LNCAP (cell line): ENCODE data around the gene GAB2.

Experiments used
- TF ChIP-seq, protein P1 (sequence below): fragments of 450-650 bp; IDR thresholded peaks from 2 replicates; pipeline ENCODE4 v1.5.1; 2017; ENCODE audit warnings: mild to moderate bottlenecking

The GAB2 gene

DNA sequence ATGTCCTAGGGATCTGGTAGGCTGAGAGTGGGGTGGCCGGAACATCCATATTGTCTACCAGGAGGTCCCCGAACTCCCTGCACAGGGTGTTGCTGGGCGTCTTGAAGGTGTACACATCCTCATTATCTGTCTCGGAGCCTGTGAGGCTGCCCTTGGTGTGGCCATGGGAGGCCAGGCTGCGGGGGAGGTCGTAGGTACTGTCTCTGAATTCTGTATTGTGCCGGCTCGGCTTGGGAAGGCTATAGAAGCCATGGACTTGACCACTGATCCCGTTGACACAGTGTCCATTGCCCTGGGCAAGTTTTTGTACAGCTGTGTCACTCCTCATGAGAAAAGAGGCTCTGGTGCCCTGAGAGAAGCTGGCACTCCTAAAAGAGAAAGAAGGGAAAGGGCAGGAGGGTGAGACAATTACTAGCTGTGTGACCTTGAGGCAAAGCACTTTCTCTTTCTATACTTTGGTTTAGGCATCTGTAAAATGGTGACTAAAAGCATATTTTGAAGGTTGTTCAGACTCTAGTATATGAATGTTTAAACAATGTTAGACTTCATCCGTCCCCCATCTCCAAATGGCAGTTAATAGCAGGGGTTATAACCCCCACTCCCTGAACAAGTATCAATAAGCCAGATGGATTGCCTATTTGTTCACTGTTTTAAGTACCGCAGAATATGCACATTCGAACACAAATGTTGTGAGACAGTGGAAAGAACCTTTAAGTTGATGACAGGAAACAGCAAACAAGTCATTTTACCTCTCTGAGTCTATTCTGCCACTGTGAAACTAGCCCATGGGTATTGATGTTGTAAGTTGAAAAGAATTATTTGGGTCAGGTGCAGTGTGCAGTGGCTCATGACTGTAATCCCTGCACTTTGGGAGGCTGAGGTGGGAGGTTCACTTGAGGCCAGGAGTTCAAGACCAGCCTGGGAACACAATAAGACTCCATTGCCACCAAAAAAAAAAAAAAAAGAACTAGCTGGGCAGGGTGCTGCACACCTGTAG, 190.6 kb downstream of the GAB2 start:
- TF ChIP-seq, protein P1, sequence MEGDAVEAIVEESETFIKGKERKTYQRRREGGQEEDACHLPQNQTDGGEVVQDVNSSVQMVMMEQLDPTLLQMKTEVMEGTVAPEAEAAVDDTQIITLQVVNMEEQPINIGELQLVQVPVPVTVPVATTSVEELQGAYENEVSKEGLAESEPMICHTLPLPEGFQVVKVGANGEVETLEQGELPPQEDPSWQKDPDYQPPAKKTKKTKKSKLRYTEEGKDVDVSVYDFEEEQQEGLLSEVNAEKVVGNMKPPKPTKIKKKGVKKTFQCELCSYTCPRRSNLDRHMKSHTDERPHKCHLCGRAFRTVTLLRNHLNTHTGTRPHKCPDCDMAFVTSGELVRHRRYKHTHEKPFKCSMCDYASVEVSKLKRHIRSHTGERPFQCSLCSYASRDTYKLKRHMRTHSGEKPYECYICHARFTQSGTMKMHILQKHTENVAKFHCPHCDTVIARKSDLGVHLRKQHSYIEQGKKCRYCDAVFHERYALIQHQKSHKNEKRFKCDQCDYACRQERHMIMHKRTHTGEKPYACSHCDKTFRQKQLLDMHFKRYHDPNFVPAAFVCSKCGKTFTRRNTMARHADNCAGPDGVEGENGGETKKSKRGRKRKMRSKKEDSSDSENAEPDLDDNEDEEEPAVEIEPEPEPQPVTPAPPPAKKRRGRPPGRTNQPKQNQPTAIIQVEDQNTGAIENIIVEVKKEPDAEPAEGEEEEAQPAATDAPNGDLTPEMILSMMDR: no peak

- TF ChIP-seq, protein P1: no peak
These were observed 192.7 kb downstream of the GAB2 start for GRCh38 chr11:78224906-78225420.

GRCh38 chr11:78224506-78224905, 193.1 kb downstream of the GAB2 start:
- TF ChIP-seq, protein P1: no peak

- TF ChIP-seq, protein P1: no peak
These were observed 194.2 kb downstream of the GAB2 start for GRCh38 chr11:78223320-78223954.

GRCh38 chr11:78221396-78222315, 196.0 kb downstream of the GAB2 start:
- TF ChIP-seq, protein P1: no peak

DNA sequence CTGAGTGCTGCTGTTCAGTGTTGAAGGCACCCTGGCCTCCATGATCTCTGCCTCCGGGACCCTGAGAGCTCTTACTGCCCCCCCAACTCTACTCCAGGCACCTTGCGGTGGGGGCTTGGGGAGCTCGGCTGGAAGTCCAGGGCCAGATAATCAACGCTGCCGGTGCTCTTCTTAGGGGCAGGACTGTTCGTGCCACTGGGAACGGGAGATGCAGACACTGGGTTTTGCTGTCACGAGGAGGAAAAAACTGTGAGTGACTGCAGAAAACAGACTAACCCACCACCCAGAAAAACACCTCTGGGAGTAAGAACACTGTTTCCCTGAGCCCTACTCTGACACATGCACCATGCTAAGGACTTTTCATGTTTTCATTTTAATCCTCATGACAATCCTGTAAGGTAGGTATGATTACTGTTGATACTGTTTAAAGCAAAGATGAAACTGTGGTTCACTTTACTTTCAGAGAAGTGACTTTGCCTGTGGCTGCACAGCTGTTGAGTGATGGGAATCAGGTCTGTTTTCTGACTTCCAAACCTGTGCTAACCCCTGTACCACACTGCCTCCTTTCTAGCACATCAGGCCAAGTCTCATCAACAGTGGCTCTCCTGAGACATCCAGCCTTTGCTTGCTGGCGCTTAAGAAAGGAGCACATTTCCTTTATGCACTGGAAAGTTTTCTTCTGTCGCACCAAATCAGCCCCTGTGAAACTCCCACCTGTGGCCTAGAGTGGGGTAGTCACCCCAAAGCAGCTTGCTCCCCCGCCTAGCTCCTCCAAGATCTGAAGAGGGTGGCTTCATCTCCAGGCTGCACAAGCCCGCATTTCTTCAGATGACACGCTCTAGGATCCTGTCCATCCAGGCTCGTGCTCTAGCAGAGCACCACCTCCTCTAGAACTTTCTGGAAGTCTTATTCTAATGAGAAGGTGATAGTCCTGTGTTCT, 197.1 kb downstream of the GAB2 start:
- TF ChIP-seq, protein P1: no peak
